K562 (cell line): ENCODE data around the gene TMEM60. TPM values are rescaled to one million over a fixed set of nuclear protein-coding genes. Genes with fewer than 3 reads are reported as not detected.
A peak's percentile ranks its signal among the peaks of the same experiment; 100 is the strongest.

ENCODE experiments used
- EWSR1 ChIP-seq: fragments of 450-650 bp; IDR thresholded peaks from 2 replicates; pipeline ENCODE4 v1.6.1; 2018; ENCODE audit warnings: borderline replicate concordance, mild to moderate bottlenecking, low read depth, moderate library complexity; ENCODE audit not compliant: partially characterized antibody
- IFI16 ChIP-seq: fragments of 250-450 bp; sonication (Bioruptor Pico); IDR thresholded peaks from 2 replicates; pipeline ENCODE4 v2.1.2; 2022; ENCODE audit warnings: mild to moderate bottlenecking, inconsistent platforms
- JUNB ChIP-seq: fragments of 450-650 bp; formaldehyde crosslinking; conservative IDR thresholded peaks from 2 replicates; pipeline ENCODE4 v1.4.0; 2020; ENCODE audit warnings: mild to moderate bottlenecking
- KDM2B ChIP-seq: fragments of 250-450 bp; sonication (Bioruptor Pico); IDR thresholded peaks from 2 replicates; pipeline ENCODE4 v1.8.0; 2021; ENCODE audit warnings: mild to moderate bottlenecking, moderate library complexity
- KLF6 ChIP-seq: fragments of 250-450 bp; sonication (Bioruptor Pico); IDR thresholded peaks from 2 replicates; pipeline ENCODE4 v1.4.0; 2020; ENCODE audit warnings: mild to moderate bottlenecking, moderate library complexity, borderline replicate concordance
- MECOM ChIP-seq: fragments of 250-450 bp; sonication (Bioruptor Pico); IDR thresholded peaks from 2 replicates; pipeline ENCODE4 v1.8.0; 2022; ENCODE audit warnings: inconsistent platforms
- NCOR1 ChIP-seq: fragments of 450-650 bp; IDR thresholded peaks from 2 replicates; pipeline ENCODE4 v1.6.1; 2016; ENCODE audit warnings: mild to moderate bottlenecking, moderate library complexity
- NFIX ChIP-seq: fragments of 250-450 bp; sonication (Bioruptor Pico); IDR thresholded peaks from 2 replicates; pipeline ENCODE4 v1.4.0; 2020; ENCODE audit warnings: low read depth, mild to moderate bottlenecking, moderate library complexity
- POLR2H ChIP-seq: IDR thresholded peaks from 2 replicates; pipeline ENCODE4 v1.6.1; 2016; ENCODE audit warnings: missing genetic modification characterization, low read depth, mild to moderate bottlenecking, control low read depth, missing compliant biosample characterization, moderate library complexity
- SREBF2 ChIP-seq: sonication (generic); formaldehyde crosslinking; IDR thresholded peaks from 2 replicates; pipeline ENCODE4 v1.4.0; 2020; ENCODE audit warnings: mild to moderate bottlenecking, missing genetic modification reagents
- SRSF3 ChIP-seq: fragments of 200-400 bp; formaldehyde crosslinking; IDR thresholded peaks from 2 replicates; pipeline ENCODE4 v1.6.1; 2016; ENCODE audit warnings: mild to moderate bottlenecking, low read length, moderate library complexity; ENCODE audit not compliant: insufficient read depth
- YBX1 ChIP-seq: fragments of 450-650 bp; IDR thresholded peaks from 2 replicates; pipeline ENCODE4 v1.7.1; 2016; ENCODE audit warnings: mild to moderate bottlenecking
- ZEB2 ChIP-seq: fragments of 450-650 bp; IDR thresholded peaks from 2 replicates; pipeline ENCODE4 v1.6.1; 2016
- ZNF134 ChIP-seq: fragments of 250-450 bp; sonication (Bioruptor Pico); conservative IDR thresholded peaks from 2 replicates; pipeline ENCODE4 v1.4.0; 2020
- ZNF3 ChIP-seq: fragments of 250-450 bp; sonication (Bioruptor Pico); IDR thresholded peaks from 2 replicates; pipeline ENCODE4 v1.5.0; 2021; ENCODE audit warnings: mild to moderate bottlenecking, moderate library complexity
- polyA plus RNA-seq, 8 experiments: library from polyadenylated mRNA; depleted of rRNA in 4 of 8; stranded (reverse) in 5 of 8; unstranded in 3 of 8; fragments of >200 nt; fragmentation: Nextera tagmentation in 2 of 8; fragmentation: Illumina TruSeq in 1 of 8; extraction: Ambion mirVana in 2 of 8; extraction: Trizol in 1 of 8; gene quantifications; 2 replicates each; pipeline versions ENCODE4 v1.2.1 to v1.2.3, GENCODE V29; 2011 to 2014; ENCODE audit warnings: inconsistent platforms in 1 of 8, missing spikeins in 1 of 8
- total RNA-seq, 7 experiments: library from RNA; depleted of rRNA in 6 of 7; stranded (reverse); fragments of >200 nt in 6 of 7; fragmentation: Illumina TruSeq in 2 of 7; extraction: Trizol in 2 of 7; gene quantifications; 2 replicates each; pipeline versions ENCODE4 v1.2.1 to v1.2.3, GENCODE V29; 2011 to 2021; ENCODE audit warnings: low replicate concordance in 1 of 7
- TF ChIP-seq, protein P1 (sequence below), 2 experiments: IDR thresholded peaks; 2 replicates each; pipeline ENCODE4 v1.6.1; 2012; ENCODE audit warnings: improper control_type of control experiment in 2 of 2, low read depth in 2 of 2, low read length in 2 of 2, borderline replicate concordance in 1 of 2
- TF ChIP-seq, protein P2 (sequence below): IDR thresholded peaks from 2 replicates; pipeline ENCODE4 v1.6.1; 2012; ENCODE audit warnings: low read depth, low read length, improper control_type of control experiment, borderline replicate concordance
- TF ChIP-seq, protein P3 (sequence below): fragments of 250-450 bp; sonication (Bioruptor Pico); IDR thresholded peaks from 2 replicates; pipeline ENCODE4 v1.5.0; 2022; ENCODE audit warnings: mild to moderate bottlenecking
- TF ChIP-seq, protein P4 (sequence below): fragments of 450-650 bp; formaldehyde crosslinking; IDR thresholded peaks from 2 replicates; pipeline ENCODE4 v1.4.0; 2020; ENCODE audit warnings: mild to moderate bottlenecking, moderate library complexity

TMEM60 gene
- total and polyA plus RNA-seq, 9 of the 15 experiments (the other 6 are each of a cell fraction or from before 2014, with no cell fraction given), result 12.5 to 140 (median 38.4) TPM

DNA sequence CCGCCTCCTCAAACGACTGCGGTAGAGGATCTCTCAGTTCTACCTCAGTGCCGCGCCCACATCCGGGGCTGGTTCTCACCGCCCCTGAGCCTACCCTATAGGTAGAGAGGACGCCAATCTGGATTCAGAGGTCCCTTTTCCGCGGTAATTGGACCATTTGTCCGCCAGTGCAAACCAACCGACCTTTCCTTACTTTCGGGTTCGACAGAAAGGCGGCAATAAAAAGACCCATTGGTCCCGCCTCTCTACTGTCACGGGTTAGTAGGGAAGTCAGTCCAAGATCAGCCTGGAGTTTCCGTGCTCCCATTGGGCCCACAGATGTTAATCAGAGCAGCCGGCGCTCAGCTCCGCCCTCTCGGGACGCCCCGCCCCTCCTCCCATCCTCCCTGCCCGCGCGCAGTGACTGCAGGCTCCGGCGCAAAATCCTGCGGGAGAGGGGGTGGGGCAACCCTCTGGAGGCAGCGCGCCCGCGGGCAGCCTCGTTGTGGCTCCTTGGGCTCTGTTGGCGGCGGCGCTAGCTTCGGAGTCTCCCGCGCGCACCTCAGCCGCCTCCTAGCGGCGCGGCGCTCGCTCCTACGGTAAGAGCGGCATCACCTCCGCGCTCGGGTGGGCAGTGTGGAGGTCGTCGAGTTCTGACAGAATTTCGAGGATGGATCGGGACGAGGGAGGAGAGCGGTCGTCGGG lies at the start of gene TMEM60, which contains the start of gene PHTF2 (continued):
- TF ChIP-seq, protein P1, sequence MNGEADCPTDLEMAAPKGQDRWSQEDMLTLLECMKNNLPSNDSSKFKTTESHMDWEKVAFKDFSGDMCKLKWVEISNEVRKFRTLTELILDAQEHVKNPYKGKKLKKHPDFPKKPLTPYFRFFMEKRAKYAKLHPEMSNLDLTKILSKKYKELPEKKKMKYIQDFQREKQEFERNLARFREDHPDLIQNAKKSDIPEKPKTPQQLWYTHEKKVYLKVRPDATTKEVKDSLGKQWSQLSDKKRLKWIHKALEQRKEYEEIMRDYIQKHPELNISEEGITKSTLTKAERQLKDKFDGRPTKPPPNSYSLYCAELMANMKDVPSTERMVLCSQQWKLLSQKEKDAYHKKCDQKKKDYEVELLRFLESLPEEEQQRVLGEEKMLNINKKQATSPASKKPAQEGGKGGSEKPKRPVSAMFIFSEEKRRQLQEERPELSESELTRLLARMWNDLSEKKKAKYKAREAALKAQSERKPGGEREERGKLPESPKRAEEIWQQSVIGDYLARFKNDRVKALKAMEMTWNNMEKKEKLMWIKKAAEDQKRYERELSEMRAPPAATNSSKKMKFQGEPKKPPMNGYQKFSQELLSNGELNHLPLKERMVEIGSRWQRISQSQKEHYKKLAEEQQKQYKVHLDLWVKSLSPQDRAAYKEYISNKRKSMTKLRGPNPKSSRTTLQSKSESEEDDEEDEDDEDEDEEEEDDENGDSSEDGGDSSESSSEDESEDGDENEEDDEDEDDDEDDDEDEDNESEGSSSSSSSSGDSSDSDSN (IDR thresholded peaks at IDR 0.05; ENCODE audit: borderline replicate concordance in 1 of 2, low read depth in 2 of 2, low read length in 2 of 2), result peak; percentile 95 to 96
- TF ChIP-seq YBX1 (no peak), NFIX (no peak), EWSR1 (no peak), NCOR1 (no peak), IFI16 (CRISPR knock-in tag) (no peak), ZNF3 (CRISPR knock-in tag) (no peak), SRSF3 (no peak), ZNF134 (CRISPR knock-in tag) (no peak), KDM2B (peak; percentile 93), KLF6 (peak; percentile 51; the same call in 1 of the 2 replicates), JUNB (CRISPR knock-in tag) (0 out of 2 replicates have a peak, but pooled peaks have one; percentile 3), POLR2H (tag) (peak; percentile 68), SREBF2 (CRISPR knock-in tag) (no peak), MECOM (CRISPR knock-in tag) (no peak), ZEB2 (no peak; the same call in 1 of the 2 replicates)
- TF ChIP-seq, protein P2, sequence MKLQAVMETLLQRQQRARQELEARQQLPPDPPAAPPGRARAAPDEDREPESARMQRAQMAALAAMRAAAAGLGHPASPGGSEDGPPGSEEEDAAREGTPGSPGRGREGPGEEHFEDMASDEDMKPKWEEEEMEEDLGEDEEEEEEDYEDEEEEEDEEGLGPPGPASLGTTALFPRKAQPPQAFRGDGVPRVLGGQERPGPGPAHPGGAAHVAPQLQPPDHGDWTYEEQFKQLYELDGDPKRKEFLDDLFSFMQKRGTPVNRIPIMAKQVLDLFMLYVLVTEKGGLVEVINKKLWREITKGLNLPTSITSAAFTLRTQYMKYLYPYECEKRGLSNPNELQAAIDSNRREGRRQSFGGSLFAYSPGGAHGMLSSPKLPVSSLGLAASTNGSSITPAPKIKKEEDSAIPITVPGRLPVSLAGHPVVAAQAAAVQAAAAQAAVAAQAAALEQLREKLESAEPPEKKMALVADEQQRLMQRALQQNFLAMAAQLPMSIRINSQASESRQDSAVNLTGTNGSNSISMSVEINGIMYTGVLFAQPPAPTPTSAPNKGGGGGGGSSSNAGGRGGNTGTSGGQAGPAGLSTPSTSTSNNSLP, result peak; percentile 96
- TF ChIP-seq, protein P3, sequence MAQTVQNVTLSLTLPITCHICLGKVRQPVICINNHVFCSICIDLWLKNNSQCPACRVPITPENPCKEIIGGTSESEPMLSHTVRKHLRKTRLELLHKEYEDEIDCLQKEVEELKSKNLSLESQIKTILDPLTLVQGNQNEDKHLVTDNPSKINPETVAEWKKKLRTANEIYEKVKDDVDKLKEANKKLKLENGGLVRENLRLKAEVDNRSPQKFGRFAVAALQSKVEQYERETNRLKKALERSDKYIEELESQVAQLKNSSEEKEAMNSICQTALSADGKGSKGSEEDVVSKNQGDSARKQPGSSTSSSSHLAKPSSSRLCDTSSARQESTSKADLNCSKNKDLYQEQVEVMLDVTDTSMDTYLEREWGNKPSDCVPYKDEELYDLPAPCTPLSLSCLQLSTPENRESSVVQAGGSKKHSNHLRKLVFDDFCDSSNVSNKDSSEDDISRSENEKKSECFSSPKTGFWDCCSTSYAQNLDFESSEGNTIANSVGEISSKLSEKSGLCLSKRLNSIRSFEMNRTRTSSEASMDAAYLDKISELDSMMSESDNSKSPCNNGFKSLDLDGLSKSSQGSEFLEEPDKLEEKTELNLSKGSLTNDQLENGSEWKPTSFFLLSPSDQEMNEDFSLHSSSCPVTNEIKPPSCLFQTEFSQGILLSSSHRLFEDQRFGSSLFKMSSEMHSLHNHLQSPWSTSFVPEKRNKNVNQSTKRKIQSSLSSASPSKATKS, result no peak
- TF ChIP-seq, protein P4, sequence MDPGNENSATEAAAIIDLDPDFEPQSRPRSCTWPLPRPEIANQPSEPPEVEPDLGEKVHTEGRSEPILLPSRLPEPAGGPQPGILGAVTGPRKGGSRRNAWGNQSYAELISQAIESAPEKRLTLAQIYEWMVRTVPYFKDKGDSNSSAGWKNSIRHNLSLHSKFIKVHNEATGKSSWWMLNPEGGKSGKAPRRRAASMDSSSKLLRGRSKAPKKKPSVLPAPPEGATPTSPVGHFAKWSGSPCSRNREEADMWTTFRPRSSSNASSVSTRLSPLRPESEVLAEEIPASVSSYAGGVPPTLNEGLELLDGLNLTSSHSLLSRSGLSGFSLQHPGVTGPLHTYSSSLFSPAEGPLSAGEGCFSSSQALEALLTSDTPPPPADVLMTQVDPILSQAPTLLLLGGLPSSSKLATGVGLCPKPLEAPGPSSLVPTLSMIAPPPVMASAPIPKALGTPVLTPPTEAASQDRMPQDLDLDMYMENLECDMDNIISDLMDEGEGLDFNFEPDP (CRISPR knock-in tag), result no peak
